CD14-positive monocyte (primary cell): Measurements from ENCODE around the gene CSPG4. TPM values are rescaled to one million over a fixed set of nuclear protein-coding genes. Genes with fewer than 3 reads are reported as not detected.
"Not testable (repeated sequence)": the region's sequence is repeated elsewhere in the genome, so short reads cannot be mapped to it uniquely, and the experiment has no call there.

Experiments used
- DNase-seq, 3 donors: peaks; one replicate each; pipeline ENCODE4 v3.0.0-alpha.2; 2011 to 2022
- H2AFZ ChIP-seq: 2 replicates; pipeline ENCODE4 v1.6.0; 2012; ENCODE audit warnings: mild to moderate bottlenecking, low read depth, low read length, inconsistent platforms; ENCODE audit not compliant: insufficient read depth, poor library complexity, severe bottlenecking
- H3K27ac ChIP-seq, 2 donors: 1 replicate in 1 of 2; 2 replicates in 1 of 2; pipeline ENCODE4 v1.5.1; 2012 to 2013; ENCODE audit warnings: low read length in 2 of 2, control low read depth in 1 of 2, inconsistent platforms in 1 of 2, low read depth in 1 of 2, mild to moderate bottlenecking in 1 of 2
- H3K27me3 ChIP-seq, 2 donors: one replicate each; pipeline versions ENCODE4 v1.6.0 to v1.6.1; 2011 to 2013; ENCODE audit warnings: low read length in 2 of 2; ENCODE audit not compliant: control insufficient read depth in 2 of 2, insufficient read depth in 2 of 2
- H3K36me3 ChIP-seq, 2 donors: replicated peaks in 1 of 2; 1 replicate in 1 of 2; 2 replicates in 1 of 2; pipeline versions ENCODE4 v1.5.1 to v1.6.1; 2012 to 2013; ENCODE audit warnings: low read length in 2 of 2, control low read depth in 1 of 2, inconsistent platforms in 1 of 2, mild to moderate bottlenecking in 1 of 2; ENCODE audit not compliant: insufficient read depth in 2 of 2, control insufficient read depth in 1 of 2
- H3K4me1 ChIP-seq, 2 donors: 1 replicate in 1 of 2; 2 replicates in 1 of 2; pipeline versions ENCODE4 v1.5.1 to v1.6.1; 2012 to 2013; ENCODE audit warnings: low read length in 2 of 2, control low read depth in 1 of 2, inconsistent platforms in 1 of 2, mild to moderate bottlenecking in 1 of 2, moderate library complexity in 1 of 2; ENCODE audit not compliant: insufficient read depth in 2 of 2, control insufficient read depth in 1 of 2
- H3K4me2 ChIP-seq: replicated peaks from 2 replicates; pipeline ENCODE3; 2012; ENCODE audit warnings: low read length, moderate library complexity, mild to moderate bottlenecking; ENCODE audit not compliant: poor library complexity, severe bottlenecking; ENCODE audit errors: extremely low read depth
- H3K4me3 ChIP-seq, 3 experiments: fragments of 200-600 bp in 1 of 3; sonication (generic) in 1 of 3; replicated peaks in 1 of 3; 1 replicate in 2 of 3; 2 replicates in 1 of 3; pipeline ENCODE4 v1.5.1; 2011 to 2013; ENCODE audit warnings: low read length in 3 of 3, mild to moderate bottlenecking in 3 of 3, control low read depth in 2 of 3, low read depth in 2 of 3, inconsistent platforms in 1 of 3, moderate library complexity in 1 of 3
- H3K79me2 ChIP-seq: 2 replicates; pipeline ENCODE4 v1.6.0; 2012; ENCODE audit warnings: mild to moderate bottlenecking, control low read depth, inconsistent platforms, low read length, moderate library complexity; ENCODE audit not compliant: insufficient read depth
- H3K9ac ChIP-seq: 2 replicates; pipeline ENCODE4 v1.6.0; 2017; ENCODE audit warnings: low read length, mild to moderate bottlenecking; ENCODE audit not compliant: insufficient read depth, poor library complexity, severe bottlenecking
- H3K9me3 ChIP-seq, 2 donors: replicated peaks in 1 of 2; 1 replicate in 1 of 2; 2 replicates in 1 of 2; pipeline versions ENCODE4 v1.5.1 to v1.6.1; 2012 to 2013; ENCODE audit warnings: low read length in 2 of 2, control low read depth in 1 of 2; ENCODE audit not compliant: control insufficient read depth in 1 of 2, insufficient read depth in 1 of 2
- H4K20me1 ChIP-seq: 2 replicates; pipeline ENCODE4 v1.6.0; 2012; ENCODE audit warnings: mild to moderate bottlenecking, low read length, control low read depth, moderate library complexity; ENCODE audit not compliant: insufficient read depth
- H3K27ac Mint-ChIP-seq, 7 donors: one replicate each; pipeline ENCODE4 v1.8.0; 2020; ENCODE audit warnings: mild to moderate bottlenecking in 7 of 7, mixed read lengths in 7 of 7, moderate library complexity in 6 of 7, inconsistent platforms in 2 of 7
- H3K27me3 Mint-ChIP-seq, 3 donors: one replicate each; pipeline ENCODE4 v1.8.0; 2021 to 2022; ENCODE audit warnings: low read depth in 3 of 3, mild to moderate bottlenecking in 3 of 3, mixed read lengths in 3 of 3, moderate library complexity in 3 of 3, inconsistent platforms in 1 of 3
- H3K36me3 Mint-ChIP-seq, 2 donors: one replicate each; pipeline ENCODE4 v1.8.0; 2020; ENCODE audit warnings: mixed read lengths in 2 of 2, inconsistent platforms in 1 of 2, mild to moderate bottlenecking in 1 of 2
- H3K4me1 Mint-ChIP-seq: one replicate; pipeline ENCODE4 v1.8.0; 2020; ENCODE audit warnings: mild to moderate bottlenecking, mixed read lengths
- H3K4me3 Mint-ChIP-seq, 2 donors: one replicate each; pipeline ENCODE4 v1.8.0; 2020; ENCODE audit warnings: mild to moderate bottlenecking in 2 of 2, mixed read lengths in 2 of 2, moderate library complexity in 1 of 2
- H3K9me3 Mint-ChIP-seq, 7 donors: one replicate each; pipeline ENCODE4 v1.8.0; 2020 to 2022; ENCODE audit warnings: mixed read lengths in 7 of 7, mild to moderate bottlenecking in 6 of 7, moderate library complexity in 6 of 7, inconsistent platforms in 2 of 7
- WGBS: methylation state at CpG from one replicate; pipeline ENCODE4 v1.1.5; 2013; ENCODE audit warnings: missing lambda C conversion rate; ENCODE audit not compliant: insufficient coverage; 5-methylcytosine and 5-hydroxymethylcytosine counted together
- intact Hi-C, 2 donors: fragments of 100-400 bp; cut with micrococcal nuclease; formaldehyde crosslinking; loops; one replicate each; pipeline versions ENCODE4 v1.15.0 to v1.15.1; 2023
- polyA plus RNA-seq, 3 donors: library from polyadenylated mRNA; depleted of rRNA in 1 of 3; unstranded in 2 of 3; stranded (reverse) in 1 of 3; fragments of 300-500 nt in 2 of 3; fragments of >200 nt in 1 of 3; fragmentation: Illumina TruSeq in 2 of 3; gene quantifications; 1 replicate in 2 of 3; 2 replicates in 1 of 3; pipeline ENCODE4 v1.2.3, GENCODE V29; 2012 to 2021
- TF ChIP-seq, protein P1 (sequence below): fragments of 200-600 bp; IDR thresholded peaks from one replicate; pipeline ENCODE4 v1.8.0; 2022; ENCODE audit warnings: antibody characterized with exemption, mild to moderate bottlenecking

Gene CSPG4
- polyA plus RNA-seq, 3 donors: not detected

DNA sequence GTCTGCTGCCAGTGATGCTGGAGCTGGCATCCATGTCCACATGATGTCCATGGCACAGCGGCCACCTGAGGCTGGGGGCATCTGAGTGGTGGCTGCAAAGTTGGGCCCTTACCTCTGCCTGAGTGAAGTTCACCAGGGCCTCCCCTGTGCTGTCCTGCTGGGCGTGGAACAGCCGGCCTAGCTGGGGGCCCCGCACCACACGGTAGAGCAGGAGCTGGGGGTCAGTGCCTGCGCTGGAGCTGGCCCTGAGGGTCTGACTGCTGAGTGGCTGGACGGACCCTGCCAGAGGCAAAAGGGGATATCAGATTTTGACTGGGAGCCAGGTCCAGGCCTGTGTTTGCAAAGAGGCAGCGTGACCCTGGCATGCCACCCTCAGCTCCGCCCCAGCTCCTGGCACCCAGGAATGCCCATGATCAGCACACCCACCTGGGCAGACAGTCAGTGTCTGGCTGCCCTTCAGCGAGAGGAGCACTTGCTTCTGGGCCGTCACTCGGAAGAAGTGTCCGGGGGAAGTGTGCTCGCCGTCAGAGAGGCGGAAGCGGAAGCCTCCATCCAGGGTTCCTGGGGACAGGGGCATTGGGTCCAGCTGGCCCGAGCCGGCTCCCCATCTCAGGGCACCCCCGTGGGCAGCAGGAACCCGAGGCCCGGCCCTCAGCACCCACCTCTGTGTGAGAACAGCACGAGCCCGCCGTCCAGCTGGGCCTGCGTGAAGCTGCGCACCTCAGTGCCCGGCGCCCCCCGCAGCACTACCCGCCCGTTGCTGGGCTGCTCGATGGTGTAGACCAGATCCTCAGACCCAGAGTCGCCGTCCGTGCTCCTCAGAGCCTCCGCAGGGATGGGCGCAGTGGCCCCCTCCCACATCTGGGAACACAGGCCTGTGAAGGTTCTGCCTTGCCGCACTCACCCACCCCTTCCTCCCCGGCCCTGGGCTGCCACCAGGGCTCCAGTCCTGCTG, 30.2 kb downstream of the CSPG4 start:
- H3K4me3 Mint-ChIP-seq: no peak overlapping the region
- no peak overlapping the region for H3K4me3 ChIP-seq
- H3K9ac ChIP-seq: no peak overlapping the region
- H4K20me1 ChIP-seq: no peaks in the 10 kb centered on the region
- H3K9me3 Mint-ChIP-seq: no peaks in the 10 kb centered on the region
- H3K4me1 ChIP-seq: no peaks in the 10 kb centered on the region
- H3K36me3 ChIP-seq: no peaks in the 10 kb centered on the region
- peaks cover 5 to 11% (median 10%) of the 10 kb centered on the region in 3 donors for H3K27me3 Mint-ChIP-seq
- TF ChIP-seq, protein P1, sequence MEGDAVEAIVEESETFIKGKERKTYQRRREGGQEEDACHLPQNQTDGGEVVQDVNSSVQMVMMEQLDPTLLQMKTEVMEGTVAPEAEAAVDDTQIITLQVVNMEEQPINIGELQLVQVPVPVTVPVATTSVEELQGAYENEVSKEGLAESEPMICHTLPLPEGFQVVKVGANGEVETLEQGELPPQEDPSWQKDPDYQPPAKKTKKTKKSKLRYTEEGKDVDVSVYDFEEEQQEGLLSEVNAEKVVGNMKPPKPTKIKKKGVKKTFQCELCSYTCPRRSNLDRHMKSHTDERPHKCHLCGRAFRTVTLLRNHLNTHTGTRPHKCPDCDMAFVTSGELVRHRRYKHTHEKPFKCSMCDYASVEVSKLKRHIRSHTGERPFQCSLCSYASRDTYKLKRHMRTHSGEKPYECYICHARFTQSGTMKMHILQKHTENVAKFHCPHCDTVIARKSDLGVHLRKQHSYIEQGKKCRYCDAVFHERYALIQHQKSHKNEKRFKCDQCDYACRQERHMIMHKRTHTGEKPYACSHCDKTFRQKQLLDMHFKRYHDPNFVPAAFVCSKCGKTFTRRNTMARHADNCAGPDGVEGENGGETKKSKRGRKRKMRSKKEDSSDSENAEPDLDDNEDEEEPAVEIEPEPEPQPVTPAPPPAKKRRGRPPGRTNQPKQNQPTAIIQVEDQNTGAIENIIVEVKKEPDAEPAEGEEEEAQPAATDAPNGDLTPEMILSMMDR: no peak
- no peaks in the 10 kb centered on the region for H3K9me3 ChIP-seq
- no peaks in the 10 kb centered on the region for H3K36me3 Mint-ChIP-seq
- no peak overlapping the region for H3K27ac ChIP-seq
- H3K4me2 ChIP-seq: no peak overlapping the region
- H3K79me2 ChIP-seq: no peaks in the 10 kb centered on the region
- no peaks in the 10 kb centered on the region for H3K4me1 Mint-ChIP-seq
- H3K27me3 ChIP-seq: no peaks in the 10 kb centered on the region
- H2AFZ ChIP-seq: no peak overlapping the region
- peak overlapping the region in 1 of 7 donors; percentile 36 for H3K27ac Mint-ChIP-seq
- intact Hi-C loops: loop anchor here in 1 of 2 donors (1.0 to 10.0 kb wide), 2 partner anchors 120 to 178 kb away; no protein-coding TSS in a partner anchor
- no peak for DNase-seq
- 95% methylated on average over 32 of the region's 40 CpGs for WGBS

DNA sequence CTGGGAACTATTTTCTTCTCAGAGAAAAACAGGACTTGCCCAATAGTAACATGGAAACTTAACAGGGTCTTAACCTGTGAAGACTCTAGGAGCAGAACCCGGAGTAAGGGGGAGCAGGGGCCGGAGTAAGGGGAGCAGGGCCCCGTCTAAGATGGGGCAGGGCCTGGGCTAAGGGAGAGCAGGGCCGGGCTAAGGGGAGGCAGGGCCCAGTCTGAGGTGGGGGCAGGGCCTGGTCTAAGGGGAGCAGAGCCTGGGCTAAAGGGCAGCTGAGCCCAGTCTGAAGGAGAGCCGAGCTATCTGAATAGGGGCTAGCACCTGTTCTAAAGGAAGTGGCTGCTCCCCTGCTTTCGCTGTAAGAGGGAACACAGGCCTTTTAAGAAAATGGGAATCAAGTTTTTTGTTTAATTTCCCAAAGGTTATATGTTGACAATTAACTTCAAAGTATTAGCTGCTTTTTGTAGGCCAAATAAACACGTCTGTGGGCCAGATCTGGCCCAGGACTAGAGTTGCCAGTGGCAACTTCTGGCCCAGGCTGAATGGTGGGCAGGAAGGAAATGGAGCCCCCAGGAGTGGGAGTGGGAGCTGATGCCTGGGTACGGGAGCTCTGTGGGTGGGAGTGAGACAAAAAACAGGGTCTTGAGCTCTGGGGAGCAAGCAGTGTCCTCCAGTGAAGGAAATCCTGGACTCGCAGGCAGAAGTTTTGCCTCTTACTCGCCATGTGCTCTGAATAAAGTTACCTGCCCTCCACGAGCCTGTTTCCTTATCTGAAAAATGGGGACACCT, 32.5 kb downstream of the CSPG4 start:
- H3K4me1 ChIP-seq: no peaks in the 10 kb centered on the region
- H3K27ac ChIP-seq: no peak overlapping the region
- WGBS: 85% methylated on average over 10 of the region's 11 CpGs
- no peaks in the 10 kb centered on the region for H3K9me3 Mint-ChIP-seq
- no peak overlapping the region for H3K4me3 Mint-ChIP-seq
- no peaks in the 10 kb centered on the region for H3K4me1 Mint-ChIP-seq
- no peaks in the 10 kb centered on the region for H3K79me2 ChIP-seq
- no peak overlapping the region for H3K9ac ChIP-seq
- no peaks in the 10 kb centered on the region for H3K36me3 Mint-ChIP-seq
- intact Hi-C loops: loop anchor here in 1 of 2 donors (10.0 kb wide), 1 partner anchor 175 kb away; no protein-coding TSS in a partner anchor
- no peaks in the 10 kb centered on the region for H4K20me1 ChIP-seq
- TF ChIP-seq, protein P1: no peak
- peaks cover 3 to 13% (median 10%) of the 10 kb centered on the region in 3 donors for H3K27me3 Mint-ChIP-seq
- H2AFZ ChIP-seq: no peak overlapping the region
- H3K36me3 ChIP-seq: no peaks in the 10 kb centered on the region
- DNase-seq: no peak
- H3K4me2 ChIP-seq: no peak overlapping the region
- H3K27ac Mint-ChIP-seq: peak overlapping the region in 1 of 7 donors; percentile 42
- H3K9me3 ChIP-seq: no peaks in the 10 kb centered on the region
- H3K27me3 ChIP-seq: no peaks in the 10 kb centered on the region
- H3K4me3 ChIP-seq: no peak overlapping the region

DNA sequence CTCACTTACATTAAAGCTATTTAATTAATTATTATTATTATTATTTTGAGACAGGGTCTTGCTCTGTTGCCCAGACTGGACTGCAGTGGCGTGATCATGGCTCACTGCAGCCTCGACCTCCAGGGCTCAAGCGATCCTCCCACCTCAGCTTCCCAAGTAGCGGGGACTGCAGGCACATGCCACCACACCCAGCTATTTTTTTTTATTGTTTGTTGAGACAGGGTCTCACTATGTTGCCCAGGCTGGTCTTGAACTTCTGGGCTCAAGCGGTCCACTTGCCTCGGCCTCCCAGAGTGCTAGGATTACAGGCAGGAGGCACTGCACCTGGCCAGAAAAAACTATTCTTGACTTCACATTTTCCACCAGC, 34.3 kb downstream of the CSPG4 start:
- intact Hi-C loops, H3K4me3 Mint-ChIP-seq, H3K36me3 Mint-ChIP-seq, H3K27me3 ChIP-seq, H3K4me1 ChIP-seq, DNase-seq, H3K9ac ChIP-seq, H3K27ac ChIP-seq, H3K4me3 ChIP-seq, H3K27ac Mint-ChIP-seq, H4K20me1 ChIP-seq, H3K9me3 Mint-ChIP-seq, H3K79me2 ChIP-seq, H3K4me2 ChIP-seq, H3K27me3 Mint-ChIP-seq, H3K9me3 ChIP-seq, H2AFZ ChIP-seq, H3K36me3 ChIP-seq, H3K4me1 Mint-ChIP-seq: not testable (repeated sequence)
- 83% methylated on average over 2 of the region's 6 CpGs for WGBS
